K562 (cell line): ENCODE data around the gene TCF4. TPM values are rescaled to one million over a fixed set of nuclear protein-coding genes. Genes with fewer than 3 reads are reported as not detected.

ENCODE experiments used
- CEBPB ChIP-seq: fragments of 450-650 bp; IDR thresholded peaks from 2 replicates; pipeline ENCODE4 v1.6.1; 2016; ENCODE audit warnings: missing genetic modification characterization, missing compliant biosample characterization
- FOXM1 ChIP-seq, 2 experiments: fragments of 450-650 bp in 1 of 2; sonication (generic) in 1 of 2; formaldehyde crosslinking in 1 of 2; IDR thresholded peaks; 2 replicates each; pipeline versions ENCODE4 v1.6.1 to v1.9.0; 2017 to 2022; ENCODE audit warnings: low read depth in 2 of 2, mild to moderate bottlenecking in 2 of 2, missing genetic modification reagents in 1 of 2, moderate library complexity in 1 of 2
- HLTF ChIP-seq: fragments of 450-650 bp; IDR thresholded peaks from 2 replicates; pipeline ENCODE4 v1.6.1; 2016
- JUN ChIP-seq, 2 experiments: sonication (generic) in 1 of 2; formaldehyde crosslinking in 1 of 2; IDR thresholded peaks; 2 replicates each; pipeline versions ENCODE4 v1.6.1 to v1.8.0; 2012 to 2022; ENCODE audit warnings: borderline replicate concordance in 2 of 2, mild to moderate bottlenecking in 2 of 2, improper control_type of control experiment in 1 of 2, low read depth in 1 of 2, low read length in 1 of 2, missing genetic modification reagents in 1 of 2
- MAFG ChIP-seq: fragments of 450-650 bp; conservative IDR thresholded peaks from 2 replicates; pipeline ENCODE4 v1.6.1; 2016; ENCODE audit warnings: missing genetic modification characterization, missing compliant biosample characterization
- PHTF2 ChIP-seq: fragments of 250-450 bp; sonication (Bioruptor Pico); IDR thresholded peaks from 2 replicates; pipeline ENCODE4 v1.5.0; 2021; ENCODE audit warnings: mild to moderate bottlenecking
- RBM15 ChIP-seq: fragments of 200-400 bp; formaldehyde crosslinking; IDR thresholded peaks from 2 replicates; pipeline ENCODE4 v1.6.1; 2018; ENCODE audit warnings: mild to moderate bottlenecking, low read length, moderate library complexity; ENCODE audit not compliant: insufficient read depth
- RCOR1 ChIP-seq, 2 experiments: IDR thresholded peaks; 2 replicates each; pipeline ENCODE4 v1.6.1; 2012; ENCODE audit warnings: low read depth in 2 of 2, low read length in 2 of 2, borderline replicate concordance in 1 of 2, improper control_type of control experiment in 1 of 2
- SMC3 ChIP-seq: conservative IDR thresholded peaks from 2 replicates; pipeline ENCODE4 v1.6.1; 2011; ENCODE audit warnings: low read depth, low read length, improper control_type of control experiment; ENCODE audit not compliant: insufficient read depth
- TAF15 ChIP-seq: fragments of 200-400 bp; formaldehyde crosslinking; IDR thresholded peaks from 2 replicates; pipeline ENCODE4 v1.6.1; 2017; ENCODE audit warnings: mild to moderate bottlenecking, low read depth, low read length, moderate library complexity
- TAF7 ChIP-seq: fragments of 450-650 bp; IDR thresholded peaks from 2 replicates; pipeline ENCODE4 v1.6.1; 2016; ENCODE audit warnings: missing genetic modification characterization, missing compliant biosample characterization
- TBP ChIP-seq: optimal IDR thresholded peaks from 2 replicates; pipeline ENCODE3; 2011; ENCODE audit warnings: low read depth, low read length, improper control_type of control experiment
- TGIF2 ChIP-seq: sonication (generic); formaldehyde crosslinking; IDR thresholded peaks from 2 replicates; pipeline ENCODE4 v1.8.1; 2022; ENCODE audit warnings: mild to moderate bottlenecking, missing genetic modification reagents, moderate library complexity
- ZNF232 ChIP-seq: sonication (generic); formaldehyde crosslinking; IDR thresholded peaks from 2 replicates; pipeline ENCODE4 v1.8.0; 2022; ENCODE audit warnings: mild to moderate bottlenecking, missing genetic modification reagents
- ZNF274 ChIP-seq: IDR thresholded peaks from 2 replicates; pipeline ENCODE4 v1.6.1; 2011; ENCODE audit warnings: low read depth, mild to moderate bottlenecking, low read length, moderate library complexity, borderline replicate concordance
- ZNF445 ChIP-seq: fragments of 250-450 bp; sonication (Bioruptor Pico); IDR thresholded peaks from 2 replicates; pipeline ENCODE4 v1.4.0; 2020; ENCODE audit warnings: low read depth, mild to moderate bottlenecking, moderate library complexity
- ZNF551 ChIP-seq: fragments of 250-450 bp; sonication (Bioruptor Pico); IDR thresholded peaks from 2 replicates; pipeline ENCODE4 v1.5.0; 2021; ENCODE audit warnings: mild to moderate bottlenecking, moderate library complexity
- ZNF780A ChIP-seq: fragments of 250-450 bp; sonication (Bioruptor Pico); IDR thresholded peaks from 2 replicates; pipeline ENCODE4 v1.5.0; 2021; ENCODE audit warnings: mild to moderate bottlenecking
- polyA plus RNA-seq, 8 experiments: library from polyadenylated mRNA; depleted of rRNA in 4 of 8; stranded (reverse) in 5 of 8; unstranded in 3 of 8; fragments of >200 nt; fragmentation: Nextera tagmentation in 2 of 8; fragmentation: Illumina TruSeq in 1 of 8; extraction: Ambion mirVana in 2 of 8; extraction: Trizol in 1 of 8; gene quantifications; 2 replicates each; pipeline versions ENCODE4 v1.2.1 to v1.2.3, GENCODE V29; 2011 to 2014; ENCODE audit warnings: inconsistent platforms in 1 of 8, missing spikeins in 1 of 8
- total RNA-seq, 7 experiments: library from RNA; depleted of rRNA in 6 of 7; stranded (reverse); fragments of >200 nt in 6 of 7; fragmentation: Illumina TruSeq in 2 of 7; extraction: Trizol in 2 of 7; gene quantifications; 2 replicates each; pipeline versions ENCODE4 v1.2.1 to v1.2.3, GENCODE V29; 2011 to 2021; ENCODE audit warnings: low replicate concordance in 1 of 7
- TF ChIP-seq, protein P1 (sequence below): fragments of 200-800 bp; sonication (Bioruptor generic); IDR thresholded peaks from 2 replicates; pipeline ENCODE4 v1.6.1; 2017; ENCODE audit warnings: missing genetic modification characterization, missing compliant biosample characterization
- TF ChIP-seq, protein P2 (sequence below): fragments of 250-450 bp; sonication (Bioruptor Pico); IDR thresholded peaks from 2 replicates; pipeline ENCODE4 v1.9.0; 2021; ENCODE audit warnings: mild to moderate bottlenecking, inconsistent platforms
- TF ChIP-seq, protein P3 (sequence below), 2 experiments: fragments of 150-350 bp in 1 of 2; IDR thresholded peaks; 2 replicates each; pipeline ENCODE4 v1.6.1; 2012 to 2016; ENCODE audit warnings: low read depth in 2 of 2, low read length in 2 of 2, mild to moderate bottlenecking in 1 of 2, moderate library complexity in 1 of 2
- TF ChIP-seq, protein P4 (sequence below): fragments of 250-450 bp; sonication (Bioruptor Pico); IDR thresholded peaks from 2 replicates; pipeline ENCODE4 v1.8.0; 2021; ENCODE audit warnings: moderate library complexity, mild to moderate bottlenecking, inconsistent platforms

The TCF4 gene
- total and polyA plus RNA-seq, 9 of the 15 experiments (the other 6 are each of a cell fraction or from before 2014, with no cell fraction given): 4.8 to 24.7 (median 15.2) TPM

DNA sequence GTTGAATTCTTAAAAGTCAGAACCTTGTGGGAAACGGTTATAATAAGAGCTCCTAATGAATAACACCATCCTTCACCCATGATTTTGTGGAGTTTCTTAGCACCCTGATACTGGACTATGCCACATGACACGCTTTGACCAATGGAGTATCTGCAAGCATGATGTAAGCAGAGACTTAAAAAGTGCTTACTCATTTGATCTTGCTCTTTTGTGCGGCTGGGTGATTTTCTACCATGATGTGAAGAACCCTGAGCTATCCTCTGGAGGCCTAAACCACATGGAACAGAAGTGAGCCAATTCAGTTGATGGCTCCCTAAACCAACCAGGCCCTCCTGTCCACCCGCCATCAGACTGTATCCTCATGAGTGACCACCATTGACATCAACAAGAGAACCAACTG is 70.9 kb downstream of the TCF4 start (continued):
- TF ChIP-seq, protein P1, sequence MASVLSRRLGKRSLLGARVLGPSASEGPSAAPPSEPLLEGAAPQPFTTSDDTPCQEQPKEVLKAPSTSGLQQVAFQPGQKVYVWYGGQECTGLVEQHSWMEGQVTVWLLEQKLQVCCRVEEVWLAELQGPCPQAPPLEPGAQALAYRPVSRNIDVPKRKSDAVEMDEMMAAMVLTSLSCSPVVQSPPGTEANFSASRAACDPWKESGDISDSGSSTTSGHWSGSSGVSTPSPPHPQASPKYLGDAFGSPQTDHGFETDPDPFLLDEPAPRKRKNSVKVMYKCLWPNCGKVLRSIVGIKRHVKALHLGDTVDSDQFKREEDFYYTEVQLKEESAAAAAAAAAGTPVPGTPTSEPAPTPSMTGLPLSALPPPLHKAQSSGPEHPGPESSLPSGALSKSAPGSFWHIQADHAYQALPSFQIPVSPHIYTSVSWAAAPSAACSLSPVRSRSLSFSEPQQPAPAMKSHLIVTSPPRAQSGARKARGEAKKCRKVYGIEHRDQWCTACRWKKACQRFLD: no peak
- TF ChIP-seq MAFG (tag): peak; percentile 96
- no peak for TF ChIP-seq ZNF232 (CRISPR knock-in tag)
- no peak for TF ChIP-seq ZNF551 (CRISPR knock-in tag)
- TF ChIP-seq TAF7 (tag): peak; percentile 92
- no peak for TF ChIP-seq TAF15
- no peak for TF ChIP-seq CEBPB (tag)
- TF ChIP-seq ZNF274: no peak
- no peak for TF ChIP-seq SMC3
- no peak for TF ChIP-seq ZNF445 (CRISPR knock-in tag)
- TF ChIP-seq, protein P2, sequence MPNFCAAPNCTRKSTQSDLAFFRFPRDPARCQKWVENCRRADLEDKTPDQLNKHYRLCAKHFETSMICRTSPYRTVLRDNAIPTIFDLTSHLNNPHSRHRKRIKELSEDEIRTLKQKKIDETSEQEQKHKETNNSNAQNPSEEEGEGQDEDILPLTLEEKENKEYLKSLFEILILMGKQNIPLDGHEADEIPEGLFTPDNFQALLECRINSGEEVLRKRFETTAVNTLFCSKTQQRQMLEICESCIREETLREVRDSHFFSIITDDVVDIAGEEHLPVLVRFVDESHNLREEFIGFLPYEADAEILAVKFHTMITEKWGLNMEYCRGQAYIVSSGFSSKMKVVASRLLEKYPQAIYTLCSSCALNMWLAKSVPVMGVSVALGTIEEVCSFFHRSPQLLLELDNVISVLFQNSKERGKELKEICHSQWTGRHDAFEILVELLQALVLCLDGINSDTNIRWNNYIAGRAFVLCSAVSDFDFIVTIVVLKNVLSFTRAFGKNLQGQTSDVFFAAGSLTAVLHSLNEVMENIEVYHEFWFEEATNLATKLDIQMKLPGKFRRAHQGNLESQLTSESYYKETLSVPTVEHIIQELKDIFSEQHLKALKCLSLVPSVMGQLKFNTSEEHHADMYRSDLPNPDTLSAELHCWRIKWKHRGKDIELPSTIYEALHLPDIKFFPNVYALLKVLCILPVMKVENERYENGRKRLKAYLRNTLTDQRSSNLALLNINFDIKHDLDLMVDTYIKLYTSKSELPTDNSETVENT (CRISPR knock-in tag): no peak
- TF ChIP-seq, protein P3, sequence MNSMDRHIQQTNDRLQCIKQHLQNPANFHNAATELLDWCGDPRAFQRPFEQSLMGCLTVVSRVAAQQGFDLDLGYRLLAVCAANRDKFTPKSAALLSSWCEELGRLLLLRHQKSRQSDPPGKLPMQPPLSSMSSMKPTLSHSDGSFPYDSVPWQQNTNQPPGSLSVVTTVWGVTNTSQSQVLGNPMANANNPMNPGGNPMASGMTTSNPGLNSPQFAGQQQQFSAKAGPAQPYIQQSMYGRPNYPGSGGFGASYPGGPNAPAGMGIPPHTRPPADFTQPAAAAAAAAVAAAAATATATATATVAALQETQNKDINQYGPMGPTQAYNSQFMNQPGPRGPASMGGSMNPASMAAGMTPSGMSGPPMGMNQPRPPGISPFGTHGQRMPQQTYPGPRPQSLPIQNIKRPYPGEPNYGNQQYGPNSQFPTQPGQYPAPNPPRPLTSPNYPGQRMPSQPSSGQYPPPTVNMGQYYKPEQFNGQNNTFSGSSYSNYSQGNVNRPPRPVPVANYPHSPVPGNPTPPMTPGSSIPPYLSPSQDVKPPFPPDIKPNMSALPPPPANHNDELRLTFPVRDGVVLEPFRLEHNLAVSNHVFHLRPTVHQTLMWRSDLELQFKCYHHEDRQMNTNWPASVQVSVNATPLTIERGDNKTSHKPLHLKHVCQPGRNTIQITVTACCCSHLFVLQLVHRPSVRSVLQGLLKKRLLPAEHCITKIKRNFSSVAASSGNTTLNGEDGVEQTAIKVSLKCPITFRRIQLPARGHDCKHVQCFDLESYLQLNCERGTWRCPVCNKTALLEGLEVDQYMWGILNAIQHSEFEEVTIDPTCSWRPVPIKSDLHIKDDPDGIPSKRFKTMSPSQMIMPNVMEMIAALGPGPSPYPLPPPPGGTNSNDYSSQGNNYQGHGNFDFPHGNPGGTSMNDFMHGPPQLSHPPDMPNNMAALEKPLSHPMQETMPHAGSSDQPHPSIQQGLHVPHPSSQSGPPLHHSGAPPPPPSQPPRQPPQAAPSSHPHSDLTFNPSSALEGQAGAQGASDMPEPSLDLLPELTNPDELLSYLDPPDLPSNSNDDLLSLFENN (IDR thresholded peaks at IDR 0.05; ENCODE audit: low read depth in 2 of 2, low read length in 2 of 2): no peak
- TF ChIP-seq FOXM1 (IDR thresholded peaks at IDR 0.05; ENCODE audit: low read depth): peak; percentile 32; the same call in 1 of the 2 replicates
- TF ChIP-seq FOXM1 (CRISPR knock-in tag; IDR thresholded peaks at IDR 0.05; ENCODE audit: low read depth): no peak
- TF ChIP-seq PHTF2 (CRISPR knock-in tag): no peak
- peak; percentile 65 for TF ChIP-seq TBP
- TF ChIP-seq RCOR1 (IDR thresholded peaks at IDR 0.05; ENCODE audit: borderline replicate concordance in 1 of 2, low read depth in 2 of 2, low read length in 2 of 2): no peak
- no peak for TF ChIP-seq JUN (IDR thresholded peaks at IDR 0.05; ENCODE audit: borderline replicate concordance, low read depth, low read length)
- TF ChIP-seq JUN (CRISPR knock-in tag; IDR thresholded peaks at IDR 0.05; ENCODE audit: borderline replicate concordance): no peak
- TF ChIP-seq RBM15: no peak
- TF ChIP-seq, protein P4, sequence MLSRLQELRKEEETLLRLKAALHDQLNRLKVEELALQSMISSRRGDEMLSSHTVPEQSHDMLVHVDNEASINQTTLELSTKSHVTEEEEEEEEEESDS (CRISPR knock-in tag): no peak
- no peak for TF ChIP-seq HLTF
- no peak for TF ChIP-seq ZNF780A
- no peak for TF ChIP-seq TGIF2 (CRISPR knock-in tag)
